Measurements from ENCODE around the gene CDK5.
"Not testable (repeated sequence)": the region's sequence is repeated elsewhere in the genome, so short reads cannot be mapped to it uniquely, and the experiment has no call there.

The CDK5 gene

GRCh38 chr7:151013356-151013732, 44.4 kb downstream of the CDK5 start:
- no peak for DNase-seq

GRCh38 chr7:151012911-151013347, 44.8 kb downstream of the CDK5 start:
- no peak for DNase-seq

- DNase-seq = no peak
Observed at GRCh38 chr7:151012031-151012692, 45.5 kb downstream of the CDK5 start.

- DNase-seq = not testable (repeated sequence)
Observed at GRCh38 chr7:151011616-151012015, 46.1 kb downstream of the CDK5 start.

- DNase-seq = no peak
Observed at GRCh38 chr7:151011097-151011409, 46.6 kb downstream of the CDK5 start.

GRCh38 chr7:151010307-151011096, 47.2 kb downstream of the CDK5 start:
- DNase-seq = no peak

- no peak for DNase-seq
Observed at GRCh38 chr7:151010037-151010306, 47.7 kb downstream of the CDK5 start.

GRCh38 chr7:151009327-151010036, 48.2 kb downstream of the CDK5 start:
- no peak for DNase-seq

GRCh38 chr7:151008511-151009323, 49.0 kb downstream of the CDK5 start:
- no peak for DNase-seq

GRCh38 chr7:151008143-151008510, 49.6 kb downstream of the CDK5 start:
- no peak for DNase-seq

- DNase-seq = no peak
Observed at GRCh38 chr7:151007469-151007898, 50.2 kb downstream of the CDK5 start.

- DNase-seq = no peak
Observed at GRCh38 chr7:151006590-151007300, 51.0 kb downstream of the CDK5 start.

- DNase-seq = no peak
Observed at GRCh38 chr7:151005566-151005965, 52.1 kb downstream of the CDK5 start.
